HEK293T (cell line): ENCODE data around the gene ALOX5AP.

Experiments
- ARNT ChIP-seq: fragments of 450-650 bp; IDR thresholded peaks from 2 replicates; pipeline ENCODE4 v1.6.1; 2017; ENCODE audit warnings: mild to moderate bottlenecking
- BHLHE40 ChIP-seq: fragments of 450-650 bp; IDR thresholded peaks from 2 replicates; pipeline ENCODE4 v1.6.1; 2016; ENCODE audit warnings: mild to moderate bottlenecking, moderate library complexity, borderline replicate concordance
- ELF4 ChIP-seq: fragments of 450-650 bp; IDR thresholded peaks from 2 replicates; pipeline ENCODE4 v1.6.1; 2017; ENCODE audit warnings: antibody characterized with exemption
- FOXA1 ChIP-seq: fragments of 450-650 bp; IDR thresholded peaks from 2 replicates; pipeline ENCODE4 v1.6.1; 2016; ENCODE audit warnings: mild to moderate bottlenecking
- FOXM1 ChIP-seq: fragments of 450-650 bp; IDR thresholded peaks from 2 replicates; pipeline ENCODE4 v1.6.1; 2017; ENCODE audit warnings: mild to moderate bottlenecking, borderline replicate concordance
- NFRKB ChIP-seq: fragments of 450-650 bp; IDR thresholded peaks from 2 replicates; pipeline ENCODE4 v1.6.1; 2016; ENCODE audit warnings: mild to moderate bottlenecking, moderate library complexity
- SP1 ChIP-seq: fragments of 450-650 bp; IDR thresholded peaks from 2 replicates; pipeline ENCODE4 v1.6.1; 2017
- TARDBP ChIP-seq: fragments of 450-650 bp; IDR thresholded peaks from 2 replicates; pipeline ENCODE4 v1.6.1; 2016
- ZNF384 ChIP-seq: fragments of 450-650 bp; IDR thresholded peaks from 2 replicates; pipeline ENCODE4 v1.6.1; 2016

- TF ChIP-seq ARNT (no peak), BHLHE40 (no peak), SP1 (no peak), NFRKB (no peak), FOXM1 (no peak), ELF4 (no peak), FOXA1 (no peak), TARDBP (no peak), ZNF384 (no peak)
These were observed 2.4 kb downstream of the ALOX5AP start for GRCh38 chr13:30737511-30738337.
